Central memory CD8-positive, alpha-beta T cell (primary cell): ENCODE data around the gene OSBPL2.
A peak's percentile ranks its signal among the peaks of the same experiment; 100 is the strongest.

Experiments used
- ATAC-seq: fragments of 150-1000 bp; cut with Tn5 transposase; replicated peaks from 2 replicates; pipeline ENCODE4 v1.10.0; 2022; ENCODE audit warnings: mild to moderate bottlenecking, moderate FRiP score, moderate number of reproducible peaks; ENCODE audit not compliant: poor library complexity, severe bottlenecking; ENCODE audit errors: extremely low read depth
- DNase-seq, 2 donors: peaks; one replicate each; pipeline ENCODE4 v3.0.0; 2021; ENCODE audit warnings: low spot score in 2 of 2
- H3K27ac Mint-ChIP-seq: one replicate; pipeline ENCODE4 v1.8.0; 2022; ENCODE audit warnings: low read depth, mild to moderate bottlenecking, moderate library complexity, mixed read lengths
- H3K27me3 Mint-ChIP-seq: one replicate; pipeline ENCODE4 v1.8.0; 2022; ENCODE audit warnings: mixed read lengths
- H3K36me3 Mint-ChIP-seq: one replicate; pipeline ENCODE4 v1.8.0; 2022; ENCODE audit warnings: mild to moderate bottlenecking, moderate library complexity, mixed read lengths; ENCODE audit not compliant: insufficient read depth
- H3K4me1 Mint-ChIP-seq: one replicate; pipeline ENCODE4 v1.8.0; 2022; ENCODE audit warnings: mixed read lengths
- H3K4me3 Mint-ChIP-seq: one replicate; pipeline ENCODE4 v1.8.0; 2022; ENCODE audit warnings: mild to moderate bottlenecking, moderate library complexity, mixed read lengths
- H3K9me3 Mint-ChIP-seq: one replicate; pipeline ENCODE4 v1.8.0; 2022; ENCODE audit warnings: mixed read lengths

The OSBPL2 gene

GRCh38 chr20:62281161-62281933 lies 43.0 kb downstream of the OSBPL2 start:
- Mint-ChIP-seq H3K36me3 (peaks cover 45% of the 10 kb centered on the region), H3K4me1 (no peaks in the 10 kb centered on the region), H3K9me3 (no peaks in the 10 kb centered on the region), H3K27me3 (no peaks in the 10 kb centered on the region), H3K27ac (no peak overlapping the region), H3K4me3 (no peak overlapping the region)
- ATAC-seq, result no peak
- DNase-seq, result no peak

DNA sequence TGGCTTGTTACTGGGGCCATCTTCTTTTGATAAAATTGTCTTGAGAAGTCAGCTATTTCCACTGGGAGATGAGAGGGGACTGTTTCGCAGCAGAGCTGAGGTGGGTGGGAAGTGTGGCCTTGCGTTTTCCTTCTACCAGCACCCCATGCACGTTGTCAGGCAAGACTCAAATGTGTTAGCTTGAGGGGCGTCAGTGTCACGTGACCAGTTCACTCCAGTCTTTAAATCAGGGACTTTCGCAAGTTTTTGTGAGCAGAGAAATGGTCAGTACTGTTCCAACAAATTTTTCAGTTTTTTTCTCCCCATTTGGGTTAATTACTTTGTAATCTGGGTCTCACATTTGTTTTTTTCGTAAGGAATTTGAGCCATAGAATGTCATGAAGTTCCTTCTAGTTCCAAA lies 43.8 kb downstream of the OSBPL2 start:
- Mint-ChIP-seq H3K4me3 (no peak overlapping the region), H3K36me3 (peaks cover 41% of the 10 kb centered on the region)
- no peak for ATAC-seq

DNA sequence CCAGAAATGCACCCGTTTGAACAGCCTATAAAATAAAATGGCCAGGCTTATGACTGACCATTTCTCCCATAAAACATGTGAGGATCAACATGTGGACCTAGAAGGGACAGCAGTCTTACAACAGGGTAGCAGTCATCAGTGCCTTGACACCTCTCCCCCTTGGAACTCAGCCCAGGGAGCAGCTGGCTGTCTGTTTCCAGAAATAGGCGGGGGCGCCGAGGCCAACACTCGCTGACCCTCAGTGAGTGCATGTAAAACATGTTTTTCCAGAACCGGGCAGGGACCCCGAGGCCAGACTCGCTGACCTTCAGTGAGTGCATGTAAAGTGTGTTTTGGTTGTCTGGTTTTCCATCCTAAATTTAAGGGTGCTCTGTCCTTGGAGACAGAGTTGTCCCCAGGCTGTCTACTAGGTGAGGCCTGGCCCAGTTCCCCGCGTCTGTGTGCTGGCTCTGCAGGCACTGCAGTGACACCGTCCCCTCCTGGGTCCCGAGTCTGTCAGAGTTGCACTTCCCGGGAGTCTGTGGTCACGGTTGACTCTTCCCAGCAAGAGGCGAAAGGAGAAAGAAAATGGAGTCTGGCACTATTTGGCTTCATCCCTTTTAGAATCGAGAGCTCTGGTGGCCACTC lies 44.7 kb downstream of the OSBPL2 start:
- H3K4me1 Mint-ChIP-seq, result no peaks in the 10 kb centered on the region
- no peaks in the 10 kb centered on the region for H3K9me3 Mint-ChIP-seq
- DNase-seq, result no peak
- no peak overlapping the region for H3K4me3 Mint-ChIP-seq
- no peaks in the 10 kb centered on the region for H3K27me3 Mint-ChIP-seq
- no peak for ATAC-seq
- H3K27ac Mint-ChIP-seq, result peak overlapping the region; percentile 22
- H3K36me3 Mint-ChIP-seq, result peaks cover 39% of the 10 kb centered on the region

More for the DNA sequence above, 43.8 kb downstream of the OSBPL2 start:
- H3K9me3 Mint-ChIP-seq, result no peaks in the 10 kb centered on the region
- no peak for DNase-seq
- no peak overlapping the region for H3K27ac Mint-ChIP-seq
- no peaks in the 10 kb centered on the region for H3K27me3 Mint-ChIP-seq
- no peaks in the 10 kb centered on the region for H3K4me1 Mint-ChIP-seq

DNA sequence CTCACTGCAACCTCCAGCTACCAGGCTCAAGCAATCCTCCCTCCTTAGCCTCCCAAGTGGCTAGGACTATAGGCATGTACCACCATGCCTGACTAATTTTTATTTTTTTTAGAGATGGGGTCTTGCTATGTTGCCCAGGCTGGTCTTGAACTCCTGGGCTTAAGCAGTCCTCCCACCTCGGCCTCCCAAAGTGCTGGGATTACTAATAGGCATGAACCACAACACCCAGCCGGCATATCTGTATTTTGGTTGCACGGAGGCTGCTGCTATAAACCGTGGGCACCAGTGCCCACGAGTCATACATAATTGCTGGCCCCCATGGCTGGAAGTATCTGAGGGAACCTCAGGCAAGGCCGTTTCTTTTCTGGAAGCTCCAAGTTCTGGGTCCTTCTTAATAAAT lies 46.1 kb downstream of the OSBPL2 start:
- no peaks in the 10 kb centered on the region for H3K9me3 Mint-ChIP-seq
- H3K36me3 Mint-ChIP-seq, result peaks cover 34% of the 10 kb centered on the region
- no peak for ATAC-seq
- no peak for DNase-seq
- H3K4me3 Mint-ChIP-seq, result no peak overlapping the region
- H3K27ac Mint-ChIP-seq, result no peak overlapping the region
- no peaks in the 10 kb centered on the region for H3K4me1 Mint-ChIP-seq
- H3K27me3 Mint-ChIP-seq, result no peaks in the 10 kb centered on the region

DNA sequence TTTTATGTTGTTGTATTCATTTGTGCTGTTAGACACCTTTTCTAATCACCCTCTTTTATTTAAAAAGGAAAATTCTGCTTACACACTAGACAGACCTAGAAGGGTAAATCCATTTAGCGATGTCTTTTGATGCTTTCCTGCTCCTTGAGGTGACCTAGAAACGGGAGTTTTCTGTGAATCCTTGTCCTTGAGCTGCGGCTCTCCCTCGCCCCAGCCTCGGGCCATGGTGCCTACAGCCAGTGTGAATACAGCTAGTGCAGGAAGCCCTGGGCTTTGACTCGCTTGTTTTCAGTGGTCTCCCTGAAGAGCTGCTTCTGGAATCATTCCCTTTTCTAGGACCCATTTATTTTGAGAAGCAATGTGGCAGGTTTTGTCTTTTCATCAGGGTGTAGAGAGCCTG lies 46.8 kb downstream of the OSBPL2 start:
- Mint-ChIP-seq H3K27ac (no peak overlapping the region), H3K27me3 (no peaks in the 10 kb centered on the region), H3K4me3 (no peak overlapping the region), H3K9me3 (no peaks in the 10 kb centered on the region), H3K4me1 (no peaks in the 10 kb centered on the region), H3K36me3 (peaks cover 32% of the 10 kb centered on the region)
- DNase-seq (no peak), ATAC-seq (no peak)

GRCh38 chr20:62285722-62286121 lies 47.4 kb downstream of the OSBPL2 start:
- Mint-ChIP-seq H3K27me3 (no peaks in the 10 kb centered on the region), H3K9me3 (no peaks in the 10 kb centered on the region), H3K36me3 (peaks cover 32% of the 10 kb centered on the region), H3K4me1 (no peaks in the 10 kb centered on the region), H3K27ac (no peak overlapping the region), H3K4me3 (no peak overlapping the region)
- DNase-seq, result no peak
- ATAC-seq, result no peak

DNA sequence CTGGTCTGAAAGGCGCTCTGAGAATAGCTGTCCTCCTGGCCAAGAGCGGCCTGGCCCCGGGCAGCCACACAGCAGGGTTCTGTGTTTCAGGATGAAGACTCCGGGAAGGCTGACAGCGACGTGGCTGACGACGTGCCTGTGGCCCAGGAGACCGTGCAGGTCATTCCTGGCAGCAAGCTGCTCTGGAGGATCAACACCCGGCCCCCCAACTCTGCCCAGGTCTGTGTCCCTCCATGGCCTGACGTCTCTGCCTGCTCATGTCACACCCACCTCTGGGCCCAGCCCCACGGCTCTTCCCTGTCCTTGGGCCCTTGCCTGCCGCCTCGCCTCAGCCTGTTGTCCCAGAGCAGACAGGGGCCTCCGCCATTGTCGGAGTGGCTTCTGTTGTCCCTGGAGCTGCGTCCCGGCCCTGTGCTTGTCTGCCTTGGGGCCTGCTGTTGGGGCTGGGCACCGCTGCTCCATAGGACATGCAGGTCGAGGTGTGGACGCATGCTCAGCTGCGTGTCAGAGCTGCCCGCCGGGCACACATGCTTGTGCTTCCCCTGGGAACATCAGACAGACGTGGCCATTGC lies 48.3 kb downstream of the OSBPL2 start:
- H3K4me3 Mint-ChIP-seq, result no peak overlapping the region
- no peak overlapping the region for H3K27ac Mint-ChIP-seq
- H3K9me3 Mint-ChIP-seq, result no peaks in the 10 kb centered on the region
- peaks cover 4% of the 10 kb centered on the region for H3K4me1 Mint-ChIP-seq
- no peaks in the 10 kb centered on the region for H3K27me3 Mint-ChIP-seq
- H3K36me3 Mint-ChIP-seq, result peaks cover 25% of the 10 kb centered on the region
- ATAC-seq, result no peak
- DNase-seq, result no peak

DNA sequence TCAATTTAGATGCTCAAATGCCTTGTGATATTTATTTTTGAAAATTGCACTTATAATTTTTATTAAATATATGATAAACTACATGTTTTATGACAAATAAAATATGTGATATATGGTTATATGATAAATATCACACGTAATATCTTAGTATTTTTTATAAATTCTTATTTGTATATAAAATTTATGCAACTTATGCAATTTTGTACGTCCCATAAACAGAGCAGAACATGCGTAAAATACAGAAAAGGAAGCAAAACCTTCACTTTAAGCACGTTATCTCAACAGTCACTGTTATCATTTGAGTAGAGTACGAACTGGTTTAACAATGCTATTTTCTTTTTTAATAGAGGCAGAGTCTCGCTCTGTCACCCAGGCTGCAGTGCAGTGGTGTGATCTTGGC lies 48.8 kb downstream of the OSBPL2 start:
- H3K27ac Mint-ChIP-seq, result no peak overlapping the region
- peaks cover 19% of the 10 kb centered on the region for H3K36me3 Mint-ChIP-seq

GRCh38 chr20:62287759-62288534 lies 49.6 kb downstream of the OSBPL2 start:
- H3K36me3 Mint-ChIP-seq, result peaks cover 20% of the 10 kb centered on the region
- no peaks in the 10 kb centered on the region for H3K27me3 Mint-ChIP-seq
- no peak overlapping the region for H3K4me3 Mint-ChIP-seq
- no peak for ATAC-seq
- peaks cover 16% of the 10 kb centered on the region for H3K4me1 Mint-ChIP-seq
- H3K9me3 Mint-ChIP-seq, result no peaks in the 10 kb centered on the region
- DNase-seq, result no peak
- H3K27ac Mint-ChIP-seq, result peak overlapping the region; percentile 80

More for the DNA sequence above, 48.8 kb downstream of the OSBPL2 start:
- DNase-seq (no peak), ATAC-seq (no peak)
- H3K9me3 Mint-ChIP-seq, result no peaks in the 10 kb centered on the region
- peaks cover 9% of the 10 kb centered on the region for H3K4me1 Mint-ChIP-seq
- no peak overlapping the region for H3K4me3 Mint-ChIP-seq
- no peaks in the 10 kb centered on the region for H3K27me3 Mint-ChIP-seq

- peaks cover 16% of the 10 kb centered on the region for H3K4me1 Mint-ChIP-seq
- H3K9me3 Mint-ChIP-seq, result no peaks in the 10 kb centered on the region
- DNase-seq, result no peak
- peak overlapping the region; percentile 80 for H3K27ac Mint-ChIP-seq
- H3K36me3 Mint-ChIP-seq, result peaks cover 15% of the 10 kb centered on the region
- H3K27me3 Mint-ChIP-seq, result no peaks in the 10 kb centered on the region
- ATAC-seq, result no peak
- no peak overlapping the region for H3K4me3 Mint-ChIP-seq
These were observed 50.3 kb downstream of the OSBPL2 start for GRCh38 chr20:62288535-62289105.

DNA sequence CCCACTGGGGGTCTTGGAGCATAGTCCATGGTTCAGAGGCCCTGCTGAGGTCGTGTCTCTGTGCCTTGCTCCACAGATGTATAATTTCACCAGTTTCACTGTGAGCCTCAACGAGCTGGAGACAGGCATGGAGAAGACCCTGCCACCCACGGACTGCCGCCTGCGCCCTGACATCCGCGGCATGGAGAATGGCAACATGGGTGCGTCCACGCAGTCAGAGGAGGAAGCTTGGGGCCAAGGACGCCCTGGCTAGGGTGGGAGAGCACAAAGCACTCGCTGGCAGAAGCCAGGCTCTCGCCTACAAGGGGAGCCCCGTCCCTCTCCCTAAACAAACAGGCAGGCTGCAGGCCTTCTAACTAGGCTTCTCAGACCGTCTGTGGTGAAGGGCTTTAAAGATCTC lies 50.8 kb downstream of the OSBPL2 start:
- Mint-ChIP-seq H3K27ac (peak overlapping the region; percentile 80), H3K36me3 (peaks cover 15% of the 10 kb centered on the region), H3K4me3 (no peak overlapping the region), H3K9me3 (no peaks in the 10 kb centered on the region), H3K4me1 (peaks cover 16% of the 10 kb centered on the region), H3K27me3 (no peaks in the 10 kb centered on the region)
- no peak for DNase-seq
- ATAC-seq, result no peak

DNA sequence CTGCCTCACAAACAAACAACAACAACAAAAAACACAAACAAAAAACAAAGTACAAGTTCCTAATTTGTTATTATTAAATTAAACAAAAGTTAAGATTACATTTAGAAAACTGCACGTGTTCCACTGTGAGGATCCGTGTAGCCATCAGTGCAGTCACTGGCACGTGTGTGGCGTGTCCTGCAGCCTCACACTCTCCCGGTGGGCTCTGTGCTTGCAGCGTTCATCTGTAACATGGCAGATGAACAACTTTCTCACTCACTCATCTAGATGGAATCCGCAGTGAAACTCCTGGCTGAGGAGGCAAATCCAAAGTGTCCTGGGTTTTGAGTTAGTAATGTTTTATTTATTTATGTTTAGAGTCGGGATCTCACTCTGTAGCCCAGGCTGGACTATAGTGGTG lies 51.6 kb downstream of the OSBPL2 start:
- Mint-ChIP-seq H3K9me3 (no peaks in the 10 kb centered on the region), H3K4me1 (peaks cover 16% of the 10 kb centered on the region), H3K36me3 (peaks cover 14% of the 10 kb centered on the region), H3K4me3 (no peak overlapping the region), H3K27ac (no peak overlapping the region), H3K27me3 (no peaks in the 10 kb centered on the region)
- DNase-seq (no peak), ATAC-seq (no peak)
